Measurements from ENCODE around the gene PPP1R18.
A peak's percentile ranks its signal among the peaks of the same experiment; 100 is the strongest.
"Not testable (repeated sequence)": the region's sequence is repeated elsewhere in the genome, so short reads cannot be mapped to it uniquely, and the experiment has no call there.

Gene PPP1R18

GRCh38 chr6:30676660-30677285 lies 9.7 kb downstream of the PPP1R18 start:
- ChIA-PET POLR2A (ENCODE audit: low non-redundant PET) (interaction anchor here (0.6 kb wide), 1 partner anchor 14 kb away, joined by 3 read pairs; no protein-coding TSS in a partner anchor), CTCF (interaction anchor here (2.9 kb wide), 1 partner anchor 54 kb away, joined by 13 read pairs; no protein-coding TSS in a partner anchor)
- no peak for DNase-seq (ENCODE audit: low spot score)
- H3K27ac ChIP-seq = peak overlapping the region; percentile 97
- TF ChIP-seq CTCF (conservative IDR thresholded peaks at IDR 0.05; ENCODE audit: low read depth) = no peak

- peak within 1 kb of the TSS; percentile 85 for H3K27ac ChIP-seq
- ChIA-PET CTCF (interaction anchor here (0.6 to 1.4 kb wide), 8 partner anchors 15 to 530 kb away, joined by 3 to 8 read pairs (median 3); no protein-coding TSS in a partner anchor), POLR2A (ENCODE audit: low non-redundant PET) (interaction anchor here (1.2 kb wide), 1 partner anchor 49 kb away, joined by 3 read pairs; no protein-coding TSS in a partner anchor)
- TF ChIP-seq CTCF (conservative IDR thresholded peaks at IDR 0.05; ENCODE audit: low read depth) = peak; percentile 91
- peak; percentile 91 for DNase-seq (ENCODE audit: low spot score)
Measured at GRCh38 chr6:30672445-30673253, 13.8 kb downstream of the PPP1R18 start, which contains the start of gene DHX16. Gene DHX16, minus strand, starts transcription at chr6:30673006. Its CDS starts 165 bp downstream, at chr6:30672841.

- no peak for DNase-seq (ENCODE audit: low spot score)
- 0 out of 2 replicates have a peak overlapping the region, but pooled peaks have one; percentile 85 for H3K27ac ChIP-seq
- no peak for TF ChIP-seq CTCF (conservative IDR thresholded peaks at IDR 0.05; ENCODE audit: low read depth)
- POLR2A ChIA-PET (ENCODE audit: low non-redundant PET) = no interaction called here
- CTCF ChIA-PET = interaction anchor here (0.6 to 0.9 kb wide), 3 partner anchors 11 to 64 kb away, joined by 3 to 4 read pairs (median 3); no protein-coding TSS in a partner anchor
Measured at GRCh38 chr6:30670760-30671527, 15.5 kb downstream of the PPP1R18 start.

GRCh38 chr6:30666300-30666699 lies 20.1 kb downstream of the PPP1R18 start:
- DNase-seq (ENCODE audit: low spot score); CTCF ChIA-PET; POLR2A ChIA-PET (ENCODE audit: low non-redundant PET); H3K27ac ChIP-seq: not testable (repeated sequence)

GRCh38 chr6:30664994-30665767 lies 21.3 kb downstream of the PPP1R18 start:
- no peak for DNase-seq (ENCODE audit: low spot score)
- ChIA-PET POLR2A (ENCODE audit: low non-redundant PET) (no interaction called here), CTCF (interaction anchor here (0.7 to 1.0 kb wide), 3 partner anchors 14 to 415 kb away, joined by 3 to 5 read pairs (median 3); no protein-coding TSS in a partner anchor)
- H3K27ac ChIP-seq = no peak overlapping the region
- no peak for TF ChIP-seq CTCF (conservative IDR thresholded peaks at IDR 0.05; ENCODE audit: low read depth)

GRCh38 chr6:30657922-30658321 lies 28.5 kb downstream of the PPP1R18 start:
- POLR2A ChIA-PET (ENCODE audit: low non-redundant PET); H3K27ac ChIP-seq; DNase-seq (ENCODE audit: low spot score): not testable (repeated sequence)
- CTCF ChIA-PET = interaction anchor here (0.7 kb wide), 1 partner anchor 41 kb away, joined by 3 read pairs; no protein-coding TSS in a partner anchor

Measured in RWPE1 (cell line).